ENCODE results near the gene NHLH2.

- TF ChIP-seq NRF1 (conservative IDR thresholded peaks at IDR 0.05; ENCODE audit: low read depth, low read length) (no peak), SIN3A (IDR thresholded peaks at IDR 0.05; ENCODE audit: low read depth, low read length) (no peak), NR2C2 (IDR thresholded peaks at IDR 0.05; ENCODE audit: borderline replicate concordance, control insufficient read depth, insufficient read length, low read depth) (no peak), NR2F1 (conservative IDR thresholded peaks at IDR 0.05) (no peak), JUND (IDR thresholded peaks at IDR 0.05; ENCODE audit: low read depth, low read length) (no peak), NFIC (IDR thresholded peaks at IDR 0.05; ENCODE audit: low read depth, low read length) (no peak), SIX5 (IDR thresholded peaks at IDR 0.05; ENCODE audit: low read depth, low read length, severe bottlenecking) (no peak), SRF (IDR thresholded peaks at IDR 0.05; ENCODE audit: low read depth in 2 of 2, low read length in 2 of 2) (no peak), CTCF (IDR thresholded peaks at IDR 0.05 in 2 of 3, conservative IDR thresholded peaks at IDR 0.05 in 1 of 3; ENCODE audit: control insufficient read depth in 2 of 3, extremely low read depth in 1 of 3, insufficient read depth in 1 of 3, low read depth in 3 of 3, low read length in 3 of 3) (no peak), ZZZ3 (IDR thresholded peaks at IDR 0.05; ENCODE audit: control insufficient read depth, insufficient read length, low read depth) (no peak), EZH2 (IDR thresholded peaks at IDR 0.05; ENCODE audit: borderline replicate concordance, control insufficient read depth, low read depth, low read length) (no peak), USF2 (IDR thresholded peaks at IDR 0.05; ENCODE audit: borderline replicate concordance, low read depth, low read length) (no peak)
These were observed 1.2 kb downstream of the NHLH2 start for GRCh38 chr1:115839679-115840237.

All from GM12878 (cell line).